GM12878 (cell line): ENCODE data around the gene SRRM2. TPM values are rescaled to one million over a fixed set of nuclear protein-coding genes. Genes with fewer than 3 reads are reported as not detected.

Experiments
- ATAC-seq: fragments of 200-7000 bp; cut with Tn5 transposase; 3 replicates; pipeline ENCODE4 v1.9.1; 2020; ENCODE audit warnings: mild to moderate bottlenecking, moderate library complexity
- BruUV-seq: library from RNA; stranded (reverse); fragments of 400-500 nt; replicated peaks from 2 replicates; lab custom pipeline; 2021; lab: Mats Ljungman, UMichigan
- CTCF ChIA-PET: fragments of 300-600 bp; sonication (Branson Sonifier 250); formaldehyde crosslinking; extraction: SDS; loops from one replicate; lab custom pipeline; 2021; ENCODE audit warnings: inconsistent platforms; lab: Yijun Ruan, JAX
- POLR2A ChIA-PET: fragments of 350-600 bp; formaldehyde crosslinking; extraction: SDS; loops from one replicate; lab custom pipeline; 2021; ENCODE audit warnings: inconsistent platforms; lab: Charles Lee
- RAD21 ChIA-PET: fragments of 300-600 bp; sonication (Branson Sonifier 250); formaldehyde crosslinking; loops from one replicate; lab custom pipeline; 2023; ENCODE audit warnings: antibody characterized with exemption; ENCODE audit not compliant: unreplicated experiment; lab: Charles Lee
- SMC1A ChIA-PET: fragments of 300-600 bp; sonication (Branson Sonifier 250); formaldehyde crosslinking; loops from one replicate; lab custom pipeline; 2023; ENCODE audit not compliant: unreplicated experiment, uncharacterized antibody; lab: Charles Lee
- DNase-seq: peaks from one replicate; pipeline ENCODE4 v3.0.0-alpha.2; 2011; ENCODE audit warnings: low read depth, low spot score
- FAIRE-seq: peaks from 3 replicates; lab custom pipeline; 2011; peaks lifted over from hg19 to GRCh38; lab: Jason Lieb, UNC
- H2AFZ ChIP-seq: 2 replicates; pipeline ENCODE4 v1.6.0; 2011; ENCODE audit warnings: low read depth, low read length, control low read depth; ENCODE audit not compliant: control insufficient read depth
- H3K27ac ChIP-seq: 2 replicates; pipeline ENCODE4 v1.5.1; 2011; ENCODE audit warnings: control low read depth; ENCODE audit not compliant: control insufficient read depth, insufficient read depth
- H3K27me3 ChIP-seq, 2 experiments: replicated peaks in 1 of 2; 2 replicates each; pipeline versions ENCODE4 v1.6.0 to v1.6.1; 2011; ENCODE audit warnings: low read length in 1 of 2; ENCODE audit not compliant: control insufficient read depth in 2 of 2, insufficient read depth in 2 of 2
- H3K36me3 ChIP-seq, 2 experiments: 2 replicates each; pipeline ENCODE4 v1.5.1; 2011; ENCODE audit warnings: low read length in 1 of 2; ENCODE audit not compliant: control insufficient read depth in 2 of 2, insufficient read depth in 2 of 2
- H3K4me1 ChIP-seq: 2 replicates; pipeline ENCODE4 v1.6.1; 2011; ENCODE audit warnings: mild to moderate bottlenecking, low read length, moderate library complexity, mixed read lengths; ENCODE audit not compliant: control insufficient read depth, insufficient read depth
- H3K4me2 ChIP-seq: 2 replicates; pipeline ENCODE4 v1.6.0; 2011; ENCODE audit warnings: control low read depth; ENCODE audit not compliant: control insufficient read depth, insufficient read depth
- H3K4me3 ChIP-seq: fragments of 200-600 bp; sonication (generic); 2 replicates; pipeline ENCODE4 v1.5.1; 2016
- H3K79me2 ChIP-seq: 2 replicates; pipeline ENCODE4 v1.6.0; 2011; ENCODE audit warnings: low read length; ENCODE audit not compliant: control insufficient read depth, insufficient read depth
- H3K9ac ChIP-seq: 2 replicates; pipeline ENCODE4 v1.8.0; 2011; ENCODE audit warnings: low read length, control low read depth, mixed read lengths; ENCODE audit not compliant: control insufficient read depth, insufficient read depth
- H3K9me3 ChIP-seq: replicated peaks from 3 replicates; pipeline ENCODE4 v1.5.1; 2011; ENCODE audit warnings: mild to moderate bottlenecking, low read length; ENCODE audit not compliant: control insufficient read depth, insufficient read depth
- H4K20me1 ChIP-seq: 2 replicates; pipeline ENCODE4 v1.6.0; 2011; ENCODE audit not compliant: control insufficient read depth, insufficient read depth
- ASH2L ChIP-seq: fragments of 300-600, 200-600 bp; sonication (generic); IDR thresholded peaks from 2 replicates; pipeline ENCODE4 v1.6.1; 2017; ENCODE audit warnings: low read depth, mild to moderate bottlenecking, borderline replicate concordance
- EGR1 ChIP-seq, 2 experiments: IDR thresholded peaks; 1 replicate in 1 of 2; 2 replicates in 1 of 2; pipeline ENCODE4 v1.6.1; 2011 to 2012; ENCODE audit warnings: low read depth in 2 of 2, low read length in 2 of 2, borderline replicate concordance in 1 of 2, mild to moderate bottlenecking in 1 of 2, moderate library complexity in 1 of 2
- FOXK2 ChIP-seq: fragments of 450-650 bp; IDR thresholded peaks from 2 replicates; pipeline ENCODE4 v1.6.1; 2017; ENCODE audit warnings: mild to moderate bottlenecking, moderate library complexity
- MAX ChIP-seq: IDR thresholded peaks from 2 replicates; pipeline ENCODE4 v1.6.1; 2012; ENCODE audit warnings: low read depth, low read length, improper control_type of control experiment
- NKRF ChIP-seq: fragments of 450-650 bp; conservative IDR thresholded peaks from 2 replicates; pipeline ENCODE4 v1.6.1; 2017; ENCODE audit warnings: mild to moderate bottlenecking, moderate library complexity
- POLR2AphosphoS5 ChIP-seq: IDR thresholded peaks from 2 replicates; pipeline ENCODE4 v1.6.1; 2011; ENCODE audit warnings: mild to moderate bottlenecking, low read length, inconsistent platforms
- PRDM15 ChIP-seq: fragments of 450-650 bp; formaldehyde crosslinking; IDR thresholded peaks from 2 replicates; pipeline ENCODE4 v1.4.0; 2020; ENCODE audit warnings: mild to moderate bottlenecking, moderate library complexity
- RELA ChIP-seq: fragments of 450-650 bp; IDR thresholded peaks from 2 replicates; pipeline ENCODE4 v1.8.0; 2014; ENCODE audit warnings: borderline replicate concordance; ENCODE audit not compliant: partially characterized antibody
- REST ChIP-seq: IDR thresholded peaks from 2 replicates; pipeline ENCODE4 v1.6.1; 2012; ENCODE audit warnings: mild to moderate bottlenecking, low read depth, low read length
- TCF3 ChIP-seq: IDR thresholded peaks from 2 replicates; pipeline ENCODE4 v1.6.1; 2012; ENCODE audit warnings: low read depth, mild to moderate bottlenecking, low read length, borderline replicate concordance; ENCODE audit not compliant: insufficient read depth
- YY1 ChIP-seq: IDR thresholded peaks from 2 replicates; pipeline ENCODE4 v1.6.1; 2011; ENCODE audit warnings: low read depth, mild to moderate bottlenecking, low read length
- WGBS: methylation state at CpG from one replicate; pipeline ENCODE4 v1.1.6; 2016; ENCODE audit warnings: low lambda C conversion rate; ENCODE audit not compliant: insufficient replicate concordance, insufficient coverage; ENCODE audit errors: missing lambda C conversion rate; 5-methylcytosine and 5-hydroxymethylcytosine counted together
- in situ Hi-C: fragments of 300-500 bp; cut with MboI; formaldehyde crosslinking; loops from 9 replicates; pipeline ENCODE4 v1.14.3; 2018; ENCODE audit warnings: mixed read lengths
- intact Hi-C: fragments of 100-400 bp; cut with micrococcal nuclease; formaldehyde crosslinking; loops from one replicate; pipeline ENCODE4 v1.14.2; 2022; ENCODE audit not compliant: unreplicated experiment
- polyA plus RNA-seq, 11 experiments: library from polyadenylated mRNA; depleted of rRNA in 4 of 11; unstranded in 6 of 11; stranded (reverse) in 5 of 11; fragments of >200 nt; fragmentation: Nextera tagmentation in 4 of 11; fragmentation: Illumina TruSeq in 1 of 11; extraction: Ambion mirVana in 4 of 11; extraction: Trizol in 1 of 11; gene quantifications; 1 replicate in 1 of 11; 2 replicates in 10 of 11; pipeline versions ENCODE4 v1.2.1 to v1.2.3, GENCODE V29; 2011 to 2016; ENCODE audit warnings: inconsistent platforms in 2 of 11, missing spikeins in 2 of 11, low read depth in 1 of 11
- total RNA-seq, 4 experiments: library from RNA; depleted of rRNA in 3 of 4; stranded (reverse); fragments of >200 nt in 3 of 4; fragmentation: Illumina TruSeq in 1 of 4; extraction: Trizol in 1 of 4; gene quantifications; 2 replicates each; pipeline versions ENCODE4 v1.2.1 to v1.2.3, GENCODE V29; 2013 to 2021

SRRM2 gene
- total and polyA plus RNA-seq, 10 of the 15 experiments (the other 5 are each of a cell fraction or from before 2014, with no cell fraction given), result 30.1 to 502 (median 196) TPM

- TF ChIP-seq PRDM15 (CRISPR knock-in tag) (no peak), REST (no peak)
Observed at GRCh38 chr16:2748757-2749455, 3.5 kb upstream of the SRRM2 start (continued).

- Histone ChIP-seq H3K27me3 (no peaks in the 10 kb centered on the region), H3K36me3 (no peaks in the 10 kb centered on the region), H3K4me3 (no peak overlapping the region), H3K79me2 (peaks cover 33% of the 10 kb centered on the region), H3K27ac (no peak overlapping the region), H3K9ac (no peak overlapping the region), H3K4me2 (no peak overlapping the region), H4K20me1 (peaks cover 8% of the 10 kb centered on the region), H3K9me3 (no peaks in the 10 kb centered on the region; the same call in 2 of the 3 replicates), H3K4me1 (peaks cover 11% of the 10 kb centered on the region; the same call in 1 of the 2 replicates), H2AFZ (no peak overlapping the region)
- no TSS peak for BruUV-seq
- ChIA-PET SMC1A (interaction anchor here (0.6 kb wide), 1 partner anchor 936 kb away, joined by 3 read pairs; no protein-coding TSS in a partner anchor), CTCF (no interaction called here), POLR2A (no interaction called here), RAD21 (no interaction called here)
- DNase-seq (no peak), ATAC-seq (no peak), FAIRE-seq (no peak)
- WGBS, result 87% methylated on average over 5 of the region's 5 CpGs
- in situ Hi-C loops (no loop called here), intact Hi-C loops (no loop called here)
- TF ChIP-seq YY1 (no peak), NKRF (no peak), ASH2L (no peak), MAX (no peak), FOXK2 (no peak), RELA (no peak), EGR1 (IDR thresholded peaks at IDR 0.05; ENCODE audit: borderline replicate concordance in 1 of 2, low read depth in 2 of 2, low read length in 2 of 2) (no peak), TCF3 (no peak), POLR2AphosphoS5 (no peak)
Observed at GRCh38 chr16:2749476-2749875, 3.0 kb upstream of the SRRM2 start.
